Activated CD4-positive, alpha-beta memory T cell treated with anti-CD3 and anti-CD28 coated beads, Interleukin-2, amount 10 ng/mL, durations not matched to agents 7 days and 5 days (primary cell): ENCODE measurements around the gene CA5A. TPM values are rescaled to one million over a fixed set of nuclear protein-coding genes. Genes with fewer than 3 reads are reported as not detected.
"Not testable (repeated sequence)": the region's sequence is repeated elsewhere in the genome, so short reads cannot be mapped to it uniquely, and the experiment has no call there.

Source experiments
- CTCF ChIA-PET: fragments of 350-600 bp; sonication (Branson Sonifier 250); formaldehyde crosslinking; loops from one replicate; lab custom pipeline; 2021; ENCODE audit warnings: antibody characterized with exemption, inconsistent platforms; lab: Charles Lee
- POLR2A ChIA-PET: fragments of 350-600 bp; sonication (Branson Sonifier 250); formaldehyde crosslinking; loops from one replicate; lab custom pipeline; 2021; ENCODE audit warnings: antibody characterized with exemption; lab: Charles Lee
- DNase-seq: peaks from one replicate; pipeline ENCODE4 v3.0.0-alpha.2; 2020
- H3K27ac Mint-ChIP-seq: one replicate; pipeline ENCODE4 v1.8.0; 2021; ENCODE audit warnings: mild to moderate bottlenecking, mixed read lengths
- H3K27me3 Mint-ChIP-seq: one replicate; pipeline ENCODE4 v1.8.0; 2021; ENCODE audit warnings: mixed read lengths
- H3K36me3 Mint-ChIP-seq: one replicate; pipeline ENCODE4 v1.8.0; 2021; ENCODE audit warnings: low read depth, mixed read lengths
- H3K4me1 Mint-ChIP-seq: one replicate; pipeline ENCODE4 v1.8.0; 2021; ENCODE audit warnings: mixed read lengths
- H3K4me3 Mint-ChIP-seq: one replicate; pipeline ENCODE4 v1.8.0; 2021; ENCODE audit warnings: mild to moderate bottlenecking, mixed read lengths
- H3K9me3 Mint-ChIP-seq: one replicate; pipeline ENCODE4 v1.8.0; 2021; ENCODE audit warnings: mixed read lengths
- total RNA-seq, 2 experiments: library from RNA; stranded (reverse); gene quantifications; one replicate each; pipeline ENCODE4 v1.2.3, GENCODE V29; 2021

The CA5A gene
- total RNA-seq, 2 experiments from 2014 or later, result not detected

- H3K4me3 Mint-ChIP-seq, result peak overlapping the region; percentile 31
- POLR2A ChIA-PET, result interaction anchor here (0.7 to 4.4 kb wide), 13 partner anchors 9 to 109 kb away, joined by 3 to 38 read pairs (median 4); partner anchors contain the start of gene KLHDC4
- H3K27me3 Mint-ChIP-seq, result peaks cover 6% of the 10 kb centered on the region
- CTCF ChIA-PET, result interaction anchor here (0.7 to 13.9 kb wide), 12 partner anchors 9 to 135 kb away, joined by 3 to 454 read pairs (median 8); partner anchors contain the start of genes BANP and KLHDC4
- H3K9me3 Mint-ChIP-seq, result peaks cover 8% of the 10 kb centered on the region
- peak; percentile 75 for DNase-seq
- H3K4me1 Mint-ChIP-seq, result peaks cover 56% of the 10 kb centered on the region
- peak overlapping the region; percentile 86 for H3K27ac Mint-ChIP-seq
- H3K36me3 Mint-ChIP-seq, result peaks cover 4% of the 10 kb centered on the region
These were observed 61.5 kb downstream of the CA5A start for GRCh38 chr16:87874639-87875427.

DNA sequence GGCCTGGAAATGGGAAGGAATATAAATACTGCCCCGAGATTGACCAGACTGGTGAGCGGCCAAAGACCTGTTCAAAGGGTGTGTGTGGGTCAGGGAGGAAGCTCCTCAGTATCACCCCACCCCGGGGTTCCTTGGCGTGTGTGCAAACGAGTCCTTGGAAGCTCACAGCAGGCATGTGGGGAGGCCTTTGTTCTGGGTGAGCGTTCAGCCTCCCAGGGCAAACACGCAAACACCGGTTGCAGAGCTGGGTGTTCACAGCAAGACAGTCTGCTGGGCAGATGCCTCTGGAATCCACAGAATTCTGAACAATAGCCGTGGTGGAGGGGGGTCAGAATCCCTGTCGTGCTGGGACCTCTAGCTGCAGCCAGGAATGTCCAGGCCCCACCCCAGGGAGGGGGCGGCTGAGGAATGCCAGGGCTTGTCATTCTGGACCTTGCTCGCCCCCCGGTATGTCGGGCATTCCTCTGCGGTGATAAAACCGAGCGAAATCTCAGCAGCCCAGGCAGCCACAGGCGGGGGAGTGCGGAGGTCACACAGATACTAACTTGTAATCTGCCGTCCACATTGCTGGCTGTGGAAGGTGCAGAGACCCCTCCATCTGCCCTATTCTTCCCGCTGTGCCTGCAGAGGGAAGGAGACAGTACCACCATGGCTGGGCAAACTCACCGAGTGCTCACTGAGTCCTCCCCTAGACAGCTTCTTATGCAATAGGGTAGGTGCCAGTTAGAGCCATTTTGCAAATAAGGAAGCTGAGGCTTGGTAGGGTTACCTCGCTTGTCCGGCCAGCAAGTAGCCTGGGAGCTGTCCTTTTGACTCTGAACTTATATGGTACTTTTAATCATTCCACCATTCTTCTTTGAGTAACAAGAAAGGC lies 65.7 kb downstream of the CA5A start:
- DNase-seq, H3K27me3 Mint-ChIP-seq, H3K9me3 Mint-ChIP-seq: not testable (repeated sequence)
- peak overlapping the region; percentile 70 for H3K27ac Mint-ChIP-seq
- ChIA-PET POLR2A (interaction anchor here (0.9 to 9.1 kb wide), 8 partner anchors 17 to 98 kb away, joined by 3 to 241 read pairs (median 20); partner anchors contain the start of gene BANP), CTCF (interaction anchor here (0.7 to 13.9 kb wide), 27 partner anchors 11 to 487 kb away, joined by 3 to 454 read pairs (median 4); partner anchors contain the start of genes FBXO31 and KLHDC4)
- H3K36me3 Mint-ChIP-seq, result peaks cover 29% of the 10 kb centered on the region
- peaks cover 62% of the 10 kb centered on the region for H3K4me1 Mint-ChIP-seq
- peak overlapping the region; percentile 53 for H3K4me3 Mint-ChIP-seq

DNA sequence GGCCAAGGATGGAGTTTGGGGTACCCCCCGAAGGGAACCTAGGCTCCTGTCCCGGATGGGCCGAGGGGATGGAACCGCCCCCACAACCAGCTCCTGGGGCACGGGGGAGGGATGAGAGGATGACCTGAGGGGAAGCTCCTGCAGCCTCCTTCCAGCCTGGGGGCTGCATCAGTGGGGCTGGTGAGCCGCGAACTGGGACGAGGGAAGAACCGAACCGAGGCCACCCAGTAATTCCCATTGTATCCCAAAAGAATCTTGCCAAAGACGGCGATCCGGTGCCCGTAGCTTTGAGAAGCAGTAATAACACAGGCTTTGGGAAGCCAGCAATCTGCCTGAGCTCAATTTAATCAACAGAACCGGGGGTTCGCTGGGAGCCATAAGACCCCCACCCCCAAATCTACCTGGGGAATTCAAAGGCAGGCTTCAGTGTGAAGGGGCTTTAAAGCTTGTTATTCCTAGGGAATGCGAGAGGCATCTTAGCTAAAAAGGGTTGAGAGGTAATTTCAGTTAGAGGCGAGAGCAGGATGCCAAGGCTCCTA lies 66.4 kb downstream of the CA5A start:
- not testable (repeated sequence) for H3K27me3 Mint-ChIP-seq, DNase-seq, H3K9me3 Mint-ChIP-seq
- H3K4me1 Mint-ChIP-seq, result peaks cover 61% of the 10 kb centered on the region
- H3K4me3 Mint-ChIP-seq, result peak overlapping the region; percentile 53
- peaks cover 33% of the 10 kb centered on the region for H3K36me3 Mint-ChIP-seq
- peak overlapping the region; percentile 61 for H3K27ac Mint-ChIP-seq
- CTCF ChIA-PET, result interaction anchor here (1.2 to 13.9 kb wide), 6 partner anchors 19 to 102 kb away, joined by 3 to 454 read pairs (median 64); partner anchors contain the start of gene KLHDC4
- POLR2A ChIA-PET, result interaction anchor here (0.7 to 9.1 kb wide), 9 partner anchors 9 to 104 kb away, joined by 3 to 241 read pairs (median 34); partner anchors contain the start of genes BANP and KLHDC4

GRCh38 chr16:87869061-87869878 lies 67.1 kb downstream of the CA5A start, which contains the start of gene SLC7A5:
Gene SLC7A5 (minus strand): TSS chr16:87869507. CDS start chr16:87869422, 85 bp downstream.
- peak within 1 kb of the TSS; percentile 97 for H3K4me3 Mint-ChIP-seq
- peaks cover 61% of the 10 kb centered on the region for H3K4me1 Mint-ChIP-seq
- H3K36me3 Mint-ChIP-seq, result peaks cover 40% of the 10 kb centered on the region
- peak; percentile 90 for DNase-seq
- POLR2A ChIA-PET, result interaction anchor here (0.7 to 9.1 kb wide), 10 partner anchors 9 to 104 kb away, joined by 3 to 241 read pairs (median 20); partner anchors contain the start of genes BANP and KLHDC4
- H3K27ac Mint-ChIP-seq, result peak within 1 kb of the TSS; percentile 98
- H3K9me3 Mint-ChIP-seq, H3K27me3 Mint-ChIP-seq: not testable (repeated sequence)
- CTCF ChIA-PET, result interaction anchor here (1.2 to 13.9 kb wide), 5 partner anchors 18 to 102 kb away, joined by 3 to 454 read pairs (median 72); partner anchors contain the start of gene KLHDC4

DNA sequence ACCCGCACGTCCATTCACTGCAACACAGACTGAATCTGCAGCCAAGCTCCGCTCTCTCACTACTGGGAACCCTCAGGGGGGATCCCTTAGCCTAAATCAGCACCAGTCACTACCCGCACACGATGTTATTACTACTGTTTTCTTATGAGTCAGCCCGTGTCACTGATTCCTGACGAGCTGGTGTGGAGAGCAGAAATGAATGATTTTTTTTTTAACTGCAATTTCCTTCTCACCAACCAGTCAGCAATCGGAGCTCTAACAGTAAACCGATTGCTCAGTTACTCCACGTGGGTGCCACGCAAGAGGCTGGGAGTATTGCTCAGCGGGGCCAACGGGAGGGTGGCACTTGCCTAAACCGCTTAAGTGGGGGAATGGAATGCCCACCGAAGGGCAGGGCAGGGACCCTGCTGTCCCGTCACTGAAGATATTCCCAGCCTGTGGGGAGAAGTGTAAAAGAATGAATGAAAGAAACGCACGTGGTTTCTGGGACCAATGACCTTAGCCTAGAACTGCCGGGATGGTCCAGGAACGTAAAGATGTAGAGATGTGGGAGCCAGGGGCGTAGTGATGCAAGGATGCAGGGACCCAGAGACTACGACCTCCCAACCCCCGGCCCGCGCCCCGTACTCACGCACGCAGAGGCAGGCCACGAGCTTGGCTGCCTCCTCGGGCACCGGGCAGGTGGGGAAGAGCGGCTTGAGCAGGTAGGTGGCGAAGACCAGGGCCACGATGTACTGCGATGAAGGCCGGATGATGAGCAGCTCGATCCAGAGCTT lies 67.9 kb downstream of the CA5A start:
- Mint-ChIP-seq H3K27ac (peak overlapping the region; percentile 98), H3K4me3 (peak overlapping the region; percentile 97), H3K36me3 (peaks cover 44% of the 10 kb centered on the region), H3K4me1 (peaks cover 65% of the 10 kb centered on the region)
- DNase-seq, result peak; percentile 80
- CTCF ChIA-PET, result interaction anchor here (1.0 to 13.9 kb wide), 6 partner anchors 18 to 101 kb away, joined by 3 to 454 read pairs (median 64); partner anchors contain the start of gene KLHDC4
- H3K9me3 Mint-ChIP-seq, H3K27me3 Mint-ChIP-seq: not testable (repeated sequence)
- POLR2A ChIA-PET, result interaction anchor here (0.8 to 9.1 kb wide), 11 partner anchors 8 to 485 kb away, joined by 3 to 241 read pairs (median 6); partner anchors contain the start of genes BANP, FBXO31 and KLHDC4

DNA sequence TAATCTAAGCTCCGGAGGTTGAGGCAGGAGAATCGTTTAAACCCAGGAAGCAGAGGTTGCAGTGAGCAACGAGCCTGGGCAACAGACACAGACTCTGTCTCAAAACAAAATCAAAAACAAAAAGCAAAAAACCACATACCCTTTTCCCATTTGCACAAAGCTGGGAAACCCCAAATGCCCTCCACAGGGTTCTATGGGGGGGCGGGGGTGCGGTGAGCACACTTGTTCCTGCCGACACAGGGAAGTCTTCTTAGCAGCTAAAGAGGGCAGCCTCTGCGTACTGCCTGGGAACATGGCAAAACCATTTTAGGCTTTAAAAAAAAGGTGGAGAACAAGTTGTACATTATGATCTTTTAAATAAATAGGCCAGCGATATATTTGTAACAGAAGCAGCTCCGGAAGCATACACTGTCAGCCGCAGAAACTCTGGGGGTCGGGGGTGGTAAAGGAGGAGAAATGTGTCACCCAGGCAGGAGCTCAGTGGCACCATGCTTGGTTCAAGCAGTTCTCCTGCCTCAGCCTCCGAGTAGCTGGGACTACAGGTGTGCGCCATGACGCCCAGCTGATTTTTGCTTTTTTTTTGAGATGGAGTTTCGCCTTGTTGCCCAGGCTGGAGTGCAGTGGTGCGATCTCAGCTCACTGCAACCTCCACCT lies 70.3 kb downstream of the CA5A start:
- CTCF ChIA-PET, result interaction anchor here (0.9 to 13.9 kb wide), 5 partner anchors 10 to 85 kb away, joined by 3 to 454 read pairs (median 3); no protein-coding TSS in a partner anchor
- DNase-seq, result peak; percentile 74
- POLR2A ChIA-PET, result interaction anchor here (0.9 to 9.1 kb wide), 8 partner anchors 9 to 101 kb away, joined by 3 to 241 read pairs (median 37); partner anchors contain the start of genes BANP and KLHDC4
- Mint-ChIP-seq H3K4me1 (peaks cover 65% of the 10 kb centered on the region), H3K36me3 (peaks cover 57% of the 10 kb centered on the region), H3K27ac (peak overlapping the region; percentile 98), H3K4me3 (peak overlapping the region; percentile 97)
- not testable (repeated sequence) for H3K9me3 Mint-ChIP-seq, H3K27me3 Mint-ChIP-seq

DNA sequence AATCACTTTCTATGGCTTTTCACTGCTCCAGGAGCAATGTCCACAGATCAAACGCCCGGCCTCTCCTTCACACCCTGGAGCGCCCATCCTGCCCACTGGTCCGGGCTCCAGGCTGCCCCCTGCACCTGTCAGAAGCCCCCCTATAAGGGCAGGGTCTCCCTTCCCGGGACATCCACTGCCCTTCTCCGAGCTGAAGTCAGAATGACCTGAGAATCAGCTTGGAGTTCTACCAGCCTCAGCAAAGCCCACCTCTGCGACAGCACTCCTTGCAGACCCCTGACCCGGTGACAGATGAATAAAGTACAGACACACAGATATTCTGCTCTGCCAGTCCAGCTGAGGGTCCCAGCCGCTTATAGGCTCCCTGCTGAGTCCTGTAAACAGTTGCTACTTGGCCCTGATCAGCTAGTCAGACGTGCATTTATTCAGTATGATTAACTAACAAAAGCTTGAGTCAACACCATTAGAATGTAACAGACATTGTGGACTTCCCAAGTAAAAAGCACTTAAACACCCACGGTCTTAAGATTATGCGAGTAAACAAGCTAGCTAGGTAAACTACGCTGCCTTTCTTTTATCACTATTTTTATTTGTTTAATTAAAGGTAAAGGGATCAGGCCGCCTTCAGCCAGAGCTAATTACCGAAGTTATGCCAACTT lies 71.9 kb downstream of the CA5A start:
- no peaks in the 10 kb centered on the region for H3K9me3 Mint-ChIP-seq
- DNase-seq, result no peak
- POLR2A ChIA-PET, result interaction anchor here (6.3 to 9.1 kb wide), 4 partner anchors 11 to 99 kb away, joined by 40 to 241 read pairs (median 134); partner anchors contain the start of gene KLHDC4
- peaks cover 70% of the 10 kb centered on the region for H3K4me1 Mint-ChIP-seq
- H3K4me3 Mint-ChIP-seq, result peak overlapping the region; percentile 67
- H3K27ac Mint-ChIP-seq, result peak overlapping the region; percentile 78
- H3K36me3 Mint-ChIP-seq, result peaks cover 71% of the 10 kb centered on the region
- CTCF ChIA-PET, result interaction anchor here (1.7 to 13.9 kb wide), 3 partner anchors 14 to 83 kb away, joined by 3 to 454 read pairs (median 286); no protein-coding TSS in a partner anchor
- H3K27me3 Mint-ChIP-seq, result no peaks in the 10 kb centered on the region

- ChIA-PET POLR2A (interaction anchor here (8.9 kb wide), 1 partner anchor 82 kb away, joined by 187 read pairs; no protein-coding TSS in a partner anchor), CTCF (interaction anchor here (13.9 kb wide), 1 partner anchor 82 kb away, joined by 454 read pairs; no protein-coding TSS in a partner anchor)
- H3K27ac Mint-ChIP-seq, result peak overlapping the region; percentile 69
- not testable (repeated sequence) for DNase-seq, H3K9me3 Mint-ChIP-seq, H3K27me3 Mint-ChIP-seq, H3K4me3 Mint-ChIP-seq
- H3K4me1 Mint-ChIP-seq, result peaks cover 79% of the 10 kb centered on the region
- H3K36me3 Mint-ChIP-seq, result peaks cover 77% of the 10 kb centered on the region
These were observed 73.0 kb downstream of the CA5A start for GRCh38 chr16:87863327-87863635.

DNA sequence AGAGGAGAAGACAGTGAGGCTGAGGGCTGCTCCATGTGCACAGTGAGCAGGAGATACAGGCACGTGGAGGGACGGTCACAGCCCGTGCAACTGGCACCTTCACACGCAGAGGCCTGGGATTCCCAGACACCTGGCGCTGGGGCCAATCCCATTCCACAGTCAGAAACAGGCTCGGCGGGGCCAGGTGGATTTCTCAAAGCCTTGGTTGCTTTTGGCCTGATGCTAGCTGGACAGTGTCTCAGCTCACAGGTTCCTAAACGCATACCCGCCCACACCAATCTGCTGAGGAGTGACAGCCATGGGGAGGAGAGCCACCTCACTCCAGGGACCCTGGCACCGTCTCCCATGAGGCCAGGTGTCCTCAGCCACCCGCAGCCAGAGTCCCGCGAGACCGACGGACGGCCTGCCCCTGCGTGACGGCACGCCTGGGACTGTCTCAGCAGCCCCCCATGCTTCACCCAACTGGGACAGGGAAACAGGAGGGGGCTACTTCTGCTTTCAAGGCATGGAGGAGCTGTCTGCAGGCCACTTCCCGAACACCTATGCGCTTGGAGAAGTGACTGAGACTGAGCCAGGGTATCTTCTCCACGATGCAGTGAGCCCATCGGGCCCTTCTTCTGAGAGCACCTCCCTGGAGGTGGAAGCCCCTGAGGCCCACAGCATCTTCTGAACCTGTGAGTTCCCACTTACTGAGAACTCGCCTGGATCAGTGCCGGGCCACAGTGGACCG lies 73.6 kb downstream of the CA5A start:
- H3K27me3 Mint-ChIP-seq, DNase-seq, POLR2A ChIA-PET, H3K4me3 Mint-ChIP-seq, H3K9me3 Mint-ChIP-seq, H3K27ac Mint-ChIP-seq: not testable (repeated sequence)
- H3K4me1 Mint-ChIP-seq, result peaks cover 82% of the 10 kb centered on the region
- peaks cover 79% of the 10 kb centered on the region for H3K36me3 Mint-ChIP-seq
- CTCF ChIA-PET, result interaction anchor here (13.9 kb wide), 1 partner anchor 82 kb away, joined by 454 read pairs; no protein-coding TSS in a partner anchor
